AG09309 (cell line): ENCODE results near the gene COPS3.
A peak's percentile ranks its signal among the peaks of the same experiment; 100 is the strongest.

Experiments used
- DNase-seq: peaks from one replicate; pipeline ENCODE4 v3.0.0-alpha.2; 2010; ENCODE audit warnings: low read depth
- H3K4me3 ChIP-seq: 2 replicates; pipeline ENCODE4 v1.5.1; 2011; ENCODE audit warnings: mild to moderate bottlenecking, low read depth, low read length, moderate library complexity; ENCODE audit not compliant: control insufficient read depth
- CTCF ChIP-seq: IDR thresholded peaks from 2 replicates; pipeline ENCODE4 v1.5.1; 2011; ENCODE audit warnings: mild to moderate bottlenecking, low read depth, low read length, inconsistent platforms; ENCODE audit not compliant: insufficient read depth, control insufficient read depth; ENCODE audit errors: missing control alignments

The COPS3 gene

GRCh38 chr17:17280613-17281549, at the start of gene COPS3:
Gene COPS3, minus strand, starts transcription at chr17:17281246. Its CDS starts 60 bp downstream, at chr17:17281186.
- peak; percentile 89 for DNase-seq
- TF ChIP-seq CTCF = no peak

GRCh38 chr17:17328251-17328650, 47.2 kb upstream of the COPS3 start:
- no peak for TF ChIP-seq CTCF
- no peak for DNase-seq
- H3K4me3 ChIP-seq = no peak overlapping the region

More at GRCh38 chr17:17280613-17281549, at the start of gene COPS3:
- H3K4me3 ChIP-seq = peak within 1 kb of the TSS; percentile 68

GRCh38 chr17:17326275-17326875, 45.3 kb upstream of the COPS3 start:
- no peak for DNase-seq
- TF ChIP-seq CTCF = no peak
- H3K4me3 ChIP-seq = no peak overlapping the region

GRCh38 chr17:17325816-17326215, 44.8 kb upstream of the COPS3 start:
- H3K4me3 ChIP-seq = no peak overlapping the region
- no peak for DNase-seq
- no peak for TF ChIP-seq CTCF

- DNase-seq = no peak
- no peak overlapping the region for H3K4me3 ChIP-seq
These were observed 44.2 kb upstream of the COPS3 start for GRCh38 chr17:17325228-17325627.

GRCh38 chr17:17324616-17325015, 43.6 kb upstream of the COPS3 start:
- DNase-seq = no peak
- H3K4me3 ChIP-seq = no peak overlapping the region
- TF ChIP-seq CTCF = no peak

More at GRCh38 chr17:17325228-17325627, 44.2 kb upstream of the COPS3 start:
- TF ChIP-seq CTCF = no peak
